Fibroblast of skin of scalp (primary cell): ENCODE measurements around the gene PES1.
"Not testable (repeated sequence)": the region's sequence is repeated elsewhere in the genome, so short reads cannot be mapped to it uniquely, and the experiment has no call there.

Experiments used
- DNase-seq: peaks from one replicate; pipeline ENCODE4 v3.0.0-alpha.2; 2013

The PES1 gene

GRCh38 chr22:30574095-30574981, 17.4 kb downstream of the PES1 start, which contains the start of gene GAL3ST1:
TSS of gene GAL3ST1 (minus strand) at chr22:30574665. CDS start at chr22:30557392, 17,273 bp downstream.
- no peak for DNase-seq

- DNase-seq = no peak
These were observed 18.1 kb downstream of the PES1 start for GRCh38 chr22:30573594-30574094.

- no peak for DNase-seq
These were observed 18.7 kb downstream of the PES1 start for GRCh38 chr22:30572840-30573593.

- DNase-seq = no peak
These were observed 19.5 kb downstream of the PES1 start for GRCh38 chr22:30572210-30572609.

GRCh38 chr22:30569674-30570202, 22.0 kb downstream of the PES1 start:
- no peak for DNase-seq

- DNase-seq = no peak
These were observed 23.4 kb downstream of the PES1 start for GRCh38 chr22:30568137-30568805.

GRCh38 chr22:30567277-30567676, 24.4 kb downstream of the PES1 start:
- not testable (repeated sequence) for DNase-seq

GRCh38 chr22:30566125-30566524, 25.6 kb downstream of the PES1 start:
- no peak for DNase-seq

GRCh38 chr22:30565341-30565740, 26.4 kb downstream of the PES1 start:
- DNase-seq = no peak

GRCh38 chr22:30564761-30565119, 27.0 kb downstream of the PES1 start:
- DNase-seq = no peak

GRCh38 chr22:30564045-30564760, 27.5 kb downstream of the PES1 start:
- DNase-seq = no peak

GRCh38 chr22:30562366-30562765, 29.3 kb downstream of the PES1 start:
- no peak for DNase-seq

GRCh38 chr22:30561402-30562189, 30.1 kb downstream of the PES1 start:
- DNase-seq = peak; percentile 27

- not testable (repeated sequence) for DNase-seq
These were observed 31.0 kb downstream of the PES1 start for GRCh38 chr22:30560643-30561202.

- DNase-seq = no peak
These were observed 31.8 kb downstream of the PES1 start for GRCh38 chr22:30559889-30560288.

- DNase-seq = no peak
These were observed 34.5 kb downstream of the PES1 start for GRCh38 chr22:30557243-30557642.

GRCh38 chr22:30556388-30556787, 35.3 kb downstream of the PES1 start:
- DNase-seq = no peak

GRCh38 chr22:30555282-30556210, 36.2 kb downstream of the PES1 start:
- no peak for DNase-seq

GRCh38 chr22:30553971-30554370, 37.7 kb downstream of the PES1 start:
- DNase-seq = no peak

GRCh38 chr22:30552719-30553118, 39.0 kb downstream of the PES1 start:
- DNase-seq = no peak
